ENCODE measurements around the gene NPAS3.

NPAS3 gene

GRCh38 chr14:33315721-33316120 lies 377.0 kb downstream of the NPAS3 start:
- no peak overlapping the region for H3K4me3 ChIP-seq (ENCODE audit: low read depth, low read length)
- no peak for DNase-seq (ENCODE audit: low read depth)
- TF ChIP-seq, protein P1, sequence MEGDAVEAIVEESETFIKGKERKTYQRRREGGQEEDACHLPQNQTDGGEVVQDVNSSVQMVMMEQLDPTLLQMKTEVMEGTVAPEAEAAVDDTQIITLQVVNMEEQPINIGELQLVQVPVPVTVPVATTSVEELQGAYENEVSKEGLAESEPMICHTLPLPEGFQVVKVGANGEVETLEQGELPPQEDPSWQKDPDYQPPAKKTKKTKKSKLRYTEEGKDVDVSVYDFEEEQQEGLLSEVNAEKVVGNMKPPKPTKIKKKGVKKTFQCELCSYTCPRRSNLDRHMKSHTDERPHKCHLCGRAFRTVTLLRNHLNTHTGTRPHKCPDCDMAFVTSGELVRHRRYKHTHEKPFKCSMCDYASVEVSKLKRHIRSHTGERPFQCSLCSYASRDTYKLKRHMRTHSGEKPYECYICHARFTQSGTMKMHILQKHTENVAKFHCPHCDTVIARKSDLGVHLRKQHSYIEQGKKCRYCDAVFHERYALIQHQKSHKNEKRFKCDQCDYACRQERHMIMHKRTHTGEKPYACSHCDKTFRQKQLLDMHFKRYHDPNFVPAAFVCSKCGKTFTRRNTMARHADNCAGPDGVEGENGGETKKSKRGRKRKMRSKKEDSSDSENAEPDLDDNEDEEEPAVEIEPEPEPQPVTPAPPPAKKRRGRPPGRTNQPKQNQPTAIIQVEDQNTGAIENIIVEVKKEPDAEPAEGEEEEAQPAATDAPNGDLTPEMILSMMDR (IDR thresholded peaks at IDR 0.05; ENCODE audit: insufficient read depth, low read depth, low read length, missing control alignments) = no peak

DNA sequence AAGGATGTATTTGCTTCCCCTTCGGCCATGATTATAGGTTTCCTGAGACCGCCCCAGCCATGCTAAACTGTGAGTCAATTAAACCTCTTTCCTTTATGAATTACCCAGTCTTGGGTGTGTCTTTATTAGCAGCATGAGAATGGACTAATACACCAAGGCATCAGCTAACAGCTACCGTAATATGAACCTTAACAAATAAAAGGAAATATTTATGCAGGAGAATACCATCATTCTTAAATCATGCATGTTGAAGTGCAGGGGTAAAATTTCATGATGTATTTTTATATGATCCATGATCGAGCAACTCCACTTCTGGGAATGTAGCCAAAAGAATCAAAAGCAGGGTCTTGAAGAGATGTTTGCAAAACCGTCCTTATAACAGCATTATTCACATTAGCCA lies 379.0 kb downstream of the NPAS3 start:
- DNase-seq (ENCODE audit: low read depth) = no peak
- TF ChIP-seq, protein P1 (IDR thresholded peaks at IDR 0.05; ENCODE audit: insufficient read depth, low read depth, low read length, missing control alignments) = no peak
- H3K4me3 ChIP-seq (ENCODE audit: low read depth, low read length) = no peak overlapping the region

DNA sequence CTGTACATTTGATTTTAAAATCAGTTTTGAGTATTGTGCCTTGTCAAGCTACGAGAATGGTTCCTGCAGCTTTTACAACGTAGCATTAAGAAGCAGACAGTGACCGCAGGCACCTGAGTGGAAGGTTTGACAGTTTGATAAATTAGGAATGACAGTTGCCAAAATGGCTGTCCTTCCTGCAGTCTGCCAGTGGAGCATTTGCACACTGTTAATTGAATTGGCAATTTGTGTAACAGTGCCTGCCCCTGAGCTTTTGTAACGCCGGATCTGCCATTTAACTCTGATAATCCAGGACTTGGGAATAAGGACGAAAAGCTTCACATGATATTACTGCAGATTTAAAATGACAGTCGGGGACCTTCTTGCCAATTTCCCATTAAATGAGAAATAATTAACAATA lies 385.3 kb downstream of the NPAS3 start:
- no peak for DNase-seq (ENCODE audit: low read depth)
- H3K4me3 ChIP-seq (ENCODE audit: low read depth, low read length) = no peak overlapping the region
- TF ChIP-seq, protein P1 (IDR thresholded peaks at IDR 0.05; ENCODE audit: insufficient read depth, low read depth, low read length, missing control alignments) = no peak

DNA sequence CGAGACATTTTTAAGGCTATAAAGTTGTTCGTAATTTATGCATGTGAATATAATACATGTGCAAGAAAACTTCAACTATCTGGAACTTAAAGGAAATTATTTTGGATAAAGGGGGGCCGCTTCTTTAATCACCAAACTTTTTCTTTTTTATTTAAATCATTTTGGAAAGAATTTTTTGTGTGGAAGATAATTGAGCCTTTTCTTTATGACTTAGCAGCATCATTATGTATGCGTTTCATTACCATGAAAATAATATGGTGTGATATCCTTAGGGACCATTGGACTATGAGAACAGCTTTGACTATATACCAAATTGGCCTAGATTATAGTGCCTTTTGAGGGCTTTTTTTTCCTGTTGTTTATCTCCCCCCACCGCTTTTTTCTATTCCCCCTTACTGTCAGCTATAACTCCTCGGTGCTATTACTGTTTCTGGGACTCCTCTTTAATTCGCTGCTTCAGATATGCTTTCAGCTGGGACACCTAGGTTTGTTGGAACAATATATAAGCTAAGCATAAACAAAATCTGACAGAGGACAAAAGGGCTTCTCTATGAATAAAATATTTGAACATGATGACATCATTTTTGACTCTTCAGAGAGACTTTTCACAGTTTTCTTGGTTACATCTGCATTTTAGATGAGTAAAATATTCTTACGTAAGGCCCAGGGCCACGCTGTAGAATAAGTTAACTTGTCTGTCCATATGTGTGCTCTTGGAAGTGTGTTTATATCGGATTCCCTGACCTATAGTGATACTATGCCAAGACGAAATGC lies 392.7 kb downstream of the NPAS3 start:
- DNase-seq (ENCODE audit: low read depth) = no peak
- TF ChIP-seq, protein P1 (IDR thresholded peaks at IDR 0.05; ENCODE audit: insufficient read depth, low read depth, low read length, missing control alignments) = no peak
- no peak overlapping the region for H3K4me3 ChIP-seq (ENCODE audit: low read depth, low read length)

DNA sequence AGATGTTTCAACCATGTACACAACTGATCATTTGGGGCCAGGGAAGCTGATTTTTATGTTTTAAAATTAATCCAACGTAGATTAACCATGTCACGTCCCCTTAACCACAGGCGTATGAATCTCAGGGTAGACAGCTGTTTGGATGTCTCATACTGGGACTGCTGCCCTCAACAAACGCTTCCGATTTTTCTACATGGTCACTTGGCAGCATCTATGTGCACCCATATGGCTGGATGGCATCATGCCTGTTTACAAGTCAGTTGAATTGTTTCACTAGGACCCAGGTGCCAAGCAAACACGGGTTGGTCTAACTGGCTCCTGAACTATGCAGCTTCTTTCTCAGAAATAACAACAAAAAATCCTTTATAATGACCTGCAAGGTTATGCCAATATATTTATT lies 393.8 kb downstream of the NPAS3 start:
- no peak overlapping the region for H3K4me3 ChIP-seq (ENCODE audit: low read depth, low read length)
- TF ChIP-seq, protein P1 (IDR thresholded peaks at IDR 0.05; ENCODE audit: insufficient read depth, low read depth, low read length, missing control alignments) = no peak
- DNase-seq (ENCODE audit: low read depth) = no peak

DNA sequence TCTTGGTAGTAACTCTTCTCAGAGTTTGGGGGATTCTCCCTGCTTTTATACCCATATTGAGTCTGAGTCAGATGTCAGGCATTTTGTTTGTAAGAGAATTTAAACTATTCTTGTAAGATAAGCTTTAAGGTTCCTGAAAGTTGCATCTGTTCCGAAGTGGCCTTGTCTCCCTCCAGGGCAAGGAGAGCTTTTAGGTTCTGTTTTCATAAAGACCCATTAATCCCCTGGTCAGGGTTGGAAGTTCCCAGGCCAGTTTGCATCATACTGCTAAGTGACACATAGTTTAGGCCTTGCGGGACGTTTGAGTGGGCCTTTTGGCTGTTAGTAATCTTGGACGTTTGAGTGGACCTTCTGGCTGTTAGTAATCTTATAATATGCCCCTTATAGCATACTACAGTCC lies 396.7 kb downstream of the NPAS3 start:
- DNase-seq (ENCODE audit: low read depth) = no peak
- H3K4me3 ChIP-seq (ENCODE audit: low read depth, low read length) = no peak overlapping the region
- TF ChIP-seq, protein P1 (IDR thresholded peaks at IDR 0.05; ENCODE audit: insufficient read depth, low read depth, low read length, missing control alignments) = no peak
